Hematopoietic multipotent progenitor cell treated with erythropoietin and hydrocortisone succinate and interleukin-3 and kit ligand, for 17 days (in vitro differentiated cells): ENCODE results near the gene CRYGA.
"Not testable (repeated sequence)": the region's sequence is repeated elsewhere in the genome, so short reads cannot be mapped to it uniquely, and the experiment has no call there.

Experiments
- DNase-seq: peaks from one replicate; pipeline ENCODE4 v3.0.0-alpha.2; 2015; ENCODE audit warnings: low spot score

Gene CRYGA

DNA sequence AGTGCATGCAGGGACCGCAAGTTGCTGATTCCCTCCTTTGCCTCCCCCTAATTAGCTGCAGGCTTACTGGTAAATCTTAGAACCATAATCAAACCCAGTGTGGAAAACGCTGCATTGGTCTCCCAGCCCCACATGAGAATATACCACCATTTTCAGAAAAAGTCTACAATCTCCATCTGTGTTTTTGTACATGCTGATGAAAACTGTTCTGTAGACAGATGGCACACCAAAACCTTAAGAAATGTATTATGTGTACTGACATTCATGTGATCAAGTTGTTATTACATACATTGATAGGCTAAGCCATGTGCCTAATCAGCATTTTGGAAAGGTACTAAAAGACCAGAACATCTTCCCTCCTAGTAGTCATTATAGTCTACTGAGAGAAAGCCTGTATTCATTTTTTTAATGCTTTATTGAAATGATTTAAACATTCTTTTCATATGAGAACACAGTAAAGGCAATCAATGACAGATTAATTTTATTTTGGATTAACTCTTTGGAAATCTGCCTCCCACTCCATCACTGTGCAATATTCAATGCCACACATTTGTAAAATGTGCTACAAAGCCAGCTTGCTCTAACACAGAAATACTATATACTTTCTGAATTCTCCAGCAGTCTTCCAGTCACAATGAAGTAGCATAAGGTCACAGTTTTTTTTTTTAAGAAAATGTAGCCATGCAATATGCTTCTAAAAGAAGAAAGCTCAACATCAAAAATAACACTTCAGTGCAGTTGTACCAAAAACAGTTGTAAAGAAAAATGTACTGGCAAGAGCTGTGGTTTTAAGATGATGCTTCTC is 1.8 kb upstream of the CRYGA start:
- no peak for DNase-seq

DNA sequence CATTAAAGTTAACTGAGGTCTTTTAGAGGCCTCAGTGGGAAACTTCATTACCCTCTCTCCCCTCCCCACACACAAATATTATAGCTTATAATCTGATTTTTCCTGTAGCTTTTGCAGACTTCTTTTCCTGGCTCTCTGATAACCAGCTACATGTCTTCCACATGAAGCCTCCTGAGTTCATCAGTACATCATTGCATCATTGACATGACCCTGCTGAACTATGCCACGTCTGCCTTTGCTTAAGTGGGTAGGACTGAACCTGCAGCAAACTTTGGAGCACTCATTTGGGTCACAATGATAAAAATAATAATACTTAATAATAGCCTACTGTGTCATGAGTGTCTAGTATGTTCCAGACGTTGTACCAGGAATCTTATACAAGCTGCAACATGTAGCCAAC is 7.0 kb downstream of the CRYGA start:
- no peak for DNase-seq

- DNase-seq, result no peak
Measured at GRCh38 chr2:208153156-208153555, 10.2 kb downstream of the CRYGA start.

- no peak for DNase-seq
Measured at GRCh38 chr2:208150956-208151355, 12.4 kb downstream of the CRYGA start.

DNA sequence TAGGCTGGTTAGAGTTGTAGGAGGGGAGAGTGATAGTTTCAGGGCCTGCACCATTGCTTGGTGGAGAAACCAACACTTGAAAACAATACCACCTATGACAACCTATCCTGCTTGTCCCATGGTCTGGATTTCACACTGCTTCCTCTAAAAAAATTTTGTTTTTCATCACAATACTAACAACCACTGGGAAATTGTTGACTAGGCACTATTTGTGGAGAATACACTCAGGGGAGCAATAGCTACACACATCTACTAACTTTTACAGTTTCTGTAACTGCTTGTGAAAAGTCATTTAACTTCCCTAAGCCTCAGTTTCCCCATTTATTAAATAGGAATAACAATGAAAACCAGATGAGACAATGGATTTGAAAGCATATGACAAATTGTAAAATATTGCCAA is 13.3 kb downstream of the CRYGA start:
- no peak for DNase-seq

GRCh38 chr2:208148803-208149202 is 14.6 kb downstream of the CRYGA start:
- no peak for DNase-seq

GRCh38 chr2:208147759-208148158 is 15.6 kb downstream of the CRYGA start:
- no peak for DNase-seq

GRCh38 chr2:208147008-208147407 is 16.4 kb downstream of the CRYGA start:
- DNase-seq, result no peak

- DNase-seq, result no peak
Measured at GRCh38 chr2:208146006-208146405, 17.4 kb downstream of the CRYGA start, which contains the start of gene CRYGB. Gene CRYGB, minus strand, starts transcription at chr2:208146158. Its CDS starts 38 bp downstream, at chr2:208146120.

GRCh38 chr2:208142925-208143799 is 20.2 kb downstream of the CRYGA start:
- DNase-seq, result no peak

- DNase-seq, result no peak
Measured at GRCh38 chr2:208142240-208142924, 21.0 kb downstream of the CRYGA start.

- DNase-seq, result no peak
Measured at GRCh38 chr2:208139447-208139846, 23.9 kb downstream of the CRYGA start.

GRCh38 chr2:208138334-208138733 is 25.1 kb downstream of the CRYGA start:
- not testable (repeated sequence) for DNase-seq

DNA sequence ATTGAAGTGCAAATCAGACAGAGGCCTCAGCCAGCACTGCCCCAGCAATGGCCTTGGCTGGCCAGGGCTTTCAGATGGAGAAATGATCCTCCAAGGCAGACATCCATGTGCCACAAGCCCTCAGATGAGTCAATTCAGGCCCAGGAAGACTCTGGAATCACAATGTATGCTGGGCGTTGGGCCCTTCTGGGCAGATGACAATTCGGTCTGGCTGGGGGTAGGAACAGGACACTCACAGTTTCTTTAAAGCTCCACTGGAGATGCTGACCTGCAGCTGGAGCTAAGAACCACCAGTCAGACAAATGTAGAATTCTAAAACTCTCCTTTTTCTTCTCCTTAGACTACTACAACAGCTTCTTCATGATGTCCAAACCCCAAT is 26.7 kb downstream of the CRYGA start:
- no peak for DNase-seq

- DNase-seq, result no peak
Measured at GRCh38 chr2:208135794-208136715, 27.3 kb downstream of the CRYGA start.

- no peak for DNase-seq
Measured at GRCh38 chr2:208134928-208135586, 28.3 kb downstream of the CRYGA start.

- no peak for DNase-seq
Measured at GRCh38 chr2:208130712-208131110, 32.7 kb downstream of the CRYGA start.

- no peak for DNase-seq
Measured at GRCh38 chr2:208129744-208130711, 33.4 kb downstream of the CRYGA start, which contains the start of gene CRYGC. Gene CRYGC, minus strand, starts transcription at chr2:208129828. Its CDS starts 36 bp downstream, at chr2:208129792.

DNA sequence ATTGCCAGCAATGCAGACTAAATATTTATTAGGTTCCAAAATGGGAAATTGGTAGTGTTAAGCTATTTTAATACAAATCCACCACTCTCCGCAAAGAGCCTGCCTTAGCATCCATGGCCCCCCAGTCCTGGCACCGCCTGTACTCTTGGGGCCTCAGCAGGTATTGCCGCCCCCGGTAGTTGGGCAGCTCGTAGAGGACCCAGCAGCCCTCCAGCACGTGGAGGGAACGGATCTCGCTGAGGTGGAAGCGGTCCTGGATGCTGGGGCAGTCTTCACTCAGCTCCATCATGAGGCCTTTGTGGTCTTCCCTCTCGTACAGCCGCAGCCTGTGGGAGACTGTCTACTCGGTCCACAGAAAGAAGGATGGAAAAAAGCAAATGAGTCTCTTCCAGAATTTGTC is 35.3 kb downstream of the CRYGA start:
- no peak for DNase-seq

GRCh38 chr2:208127090-208127489 is 36.3 kb downstream of the CRYGA start:
- no peak for DNase-seq
